8988T (cell line): ENCODE results near the gene CNN3.
A peak's percentile ranks its signal among the peaks of the same experiment; 100 is the strongest.
"Not testable (repeated sequence)": the region's sequence is repeated elsewhere in the genome, so short reads cannot be mapped to it uniquely, and the experiment has no call there.

Source experiments
- DNase-seq: peaks from one replicate; pipeline ENCODE4 v3.0.0; 2011

CNN3 gene

DNA sequence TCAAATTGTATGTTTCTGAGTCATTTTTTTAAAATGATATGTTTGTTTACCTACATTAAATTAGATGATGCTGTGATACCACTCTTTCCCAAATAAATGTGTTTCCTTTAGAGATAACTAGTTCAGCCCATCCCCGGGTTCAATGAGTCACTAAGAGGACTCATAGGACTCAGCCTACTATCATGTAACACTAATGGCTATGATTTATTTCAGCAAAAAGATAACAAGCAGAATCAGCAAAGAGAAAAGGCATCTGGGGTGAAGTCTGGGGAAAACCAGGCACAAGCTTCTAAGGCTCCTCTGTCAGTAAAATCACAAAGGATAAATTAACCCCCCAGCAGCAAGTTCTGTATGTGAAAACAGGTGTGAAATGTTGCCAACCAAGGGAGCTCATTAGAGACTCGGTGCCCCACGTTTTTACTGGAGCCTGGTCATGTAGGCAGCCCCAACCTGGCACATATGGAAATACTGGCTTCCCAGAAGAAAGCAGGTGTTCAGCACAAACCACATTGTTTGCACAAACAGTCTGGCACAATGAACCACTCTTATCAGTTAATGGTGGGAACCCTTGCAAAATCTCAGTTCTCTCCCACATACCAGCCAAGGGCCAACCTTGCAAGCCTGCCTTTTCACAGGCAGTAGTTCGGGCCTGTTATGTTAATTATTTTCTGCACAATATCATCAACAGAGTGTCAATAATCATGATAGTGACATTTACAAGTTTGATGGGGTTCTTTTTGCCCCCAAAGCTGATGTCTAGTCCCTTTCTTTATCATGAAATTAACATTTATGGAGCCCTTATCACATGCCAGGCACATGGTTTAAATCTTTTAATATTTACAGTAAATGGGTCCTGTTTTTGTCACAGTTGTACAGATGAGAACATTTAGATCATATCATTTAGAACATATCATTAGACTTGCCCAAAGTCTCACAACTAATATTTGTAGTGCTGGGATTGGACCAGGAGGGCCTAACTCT, 23.1 kb upstream of the CNN3 start:
- DNase-seq: no peak

DNA sequence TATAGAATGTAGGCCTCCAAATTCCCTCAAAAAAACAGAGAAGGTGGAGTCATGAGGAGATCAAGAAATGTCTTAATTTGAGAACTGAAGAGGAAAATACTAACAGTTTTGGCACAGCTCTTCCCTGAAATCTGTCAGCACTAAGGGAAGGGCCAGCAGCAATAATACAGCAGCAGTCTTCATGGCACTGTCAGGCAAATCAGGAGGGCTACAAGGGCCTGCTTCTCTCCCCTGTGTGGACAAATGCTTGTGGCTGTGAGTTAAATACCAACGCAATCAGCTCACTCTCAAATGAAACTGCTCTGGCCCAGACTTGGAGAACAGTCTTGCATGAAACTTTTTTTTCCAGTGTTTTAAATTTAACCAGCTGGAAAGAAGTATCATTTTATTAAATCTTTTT, 20.5 kb upstream of the CNN3 start:
- no peak for DNase-seq

DNA sequence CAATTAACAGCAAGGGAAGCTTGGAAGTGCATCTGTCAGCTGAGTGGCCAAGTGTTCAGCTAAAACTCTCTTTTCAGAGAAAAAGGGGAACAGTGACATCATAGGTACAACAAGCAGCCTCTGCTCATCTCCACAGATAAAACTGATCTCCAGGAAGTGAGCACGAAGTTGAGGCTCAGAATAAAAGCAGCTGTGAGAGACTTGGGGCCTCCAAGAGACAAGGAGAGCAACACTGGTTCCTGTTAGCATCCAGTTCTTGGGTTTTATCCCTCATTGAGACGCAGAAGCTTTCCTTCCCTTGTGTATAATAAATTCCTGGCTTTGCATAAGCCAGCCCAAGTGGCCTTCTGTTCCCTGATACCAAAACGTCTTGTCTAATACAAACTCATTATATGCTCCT, 20.0 kb upstream of the CNN3 start:
- DNase-seq: no peak

DNA sequence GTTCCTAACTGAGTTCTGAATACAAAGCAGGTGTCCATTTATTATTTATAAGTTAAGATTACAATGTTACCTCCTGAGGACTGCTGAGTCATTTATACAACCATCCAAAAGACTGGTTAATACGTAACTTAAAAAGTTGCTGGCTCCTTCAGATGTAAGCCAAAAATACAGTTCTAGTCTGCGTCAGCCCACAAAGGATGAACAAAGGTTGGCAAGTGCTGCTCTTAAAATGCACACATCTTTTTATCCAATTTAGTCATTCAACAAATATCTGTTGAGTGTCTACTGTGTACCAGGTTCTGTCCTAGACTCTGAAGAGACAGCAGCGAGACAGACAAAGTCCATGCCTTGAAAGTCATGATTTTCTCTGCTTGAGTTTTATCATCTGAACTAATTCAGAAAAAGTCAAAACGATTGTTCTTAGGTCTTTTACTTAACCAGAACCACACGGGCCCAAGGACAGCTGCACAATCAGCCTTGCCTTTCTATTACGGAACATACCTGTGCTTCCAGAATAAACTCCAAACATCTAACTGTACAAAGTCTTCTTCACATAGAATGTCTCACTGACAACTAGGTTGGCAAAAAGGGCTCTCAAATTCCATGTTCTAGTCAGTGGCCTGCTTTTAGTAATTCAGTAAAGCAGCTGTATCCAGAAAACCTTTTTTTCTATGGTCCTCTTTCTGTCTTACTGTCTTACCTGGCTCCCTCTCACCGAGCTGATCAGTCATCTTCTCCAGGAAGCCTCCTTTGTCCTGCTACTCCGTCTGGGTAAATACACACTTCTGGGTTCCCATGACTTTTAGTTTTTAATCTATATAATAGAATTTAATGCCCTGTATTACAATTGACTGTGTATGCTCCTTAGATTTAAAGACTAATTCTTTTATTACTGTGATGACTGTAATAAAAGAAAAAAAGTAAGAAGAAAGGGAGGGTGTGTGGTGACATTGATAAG, 15.5 kb upstream of the CNN3 start:
- DNase-seq: no peak

DNA sequence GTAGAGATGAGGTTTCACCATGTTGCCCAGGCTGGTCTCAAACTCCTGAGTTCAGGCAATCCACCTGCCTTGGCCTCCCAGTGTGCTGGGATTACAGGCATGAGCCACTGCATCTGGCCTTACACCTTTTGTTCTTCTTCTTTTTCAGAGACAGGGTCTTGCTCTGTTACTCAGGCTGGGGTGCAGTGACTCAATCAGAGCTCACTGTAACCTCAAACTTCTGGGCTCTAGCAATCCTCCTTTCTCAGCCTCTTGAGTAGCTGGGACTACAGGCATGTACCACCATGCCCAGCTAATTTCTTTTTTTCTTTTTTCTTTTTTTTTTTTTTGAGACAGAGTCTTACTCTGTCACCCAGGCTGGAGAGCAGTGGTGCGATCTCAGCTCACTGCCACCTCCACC, 14.6 kb upstream of the CNN3 start:
- not testable (repeated sequence) for DNase-seq

DNA sequence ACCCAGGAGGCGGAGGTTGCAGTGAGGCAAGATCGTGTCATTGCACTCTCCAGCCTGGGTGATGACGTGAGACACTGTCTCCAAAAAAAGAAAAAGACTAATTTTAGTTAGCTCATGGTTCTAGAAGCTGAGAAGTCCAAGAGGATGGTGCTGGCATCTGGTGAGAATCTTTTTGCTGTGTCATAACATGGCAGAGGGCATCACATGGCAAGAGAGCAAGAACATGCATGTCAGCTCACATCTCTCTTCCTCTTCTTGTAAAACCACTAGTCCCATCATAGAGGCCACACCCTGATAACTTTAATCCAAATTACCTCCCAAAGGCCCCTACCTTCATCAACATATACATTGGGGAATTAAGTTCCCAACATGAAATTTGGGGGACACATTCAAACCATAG, 13.8 kb upstream of the CNN3 start:
- no peak for DNase-seq

DNA sequence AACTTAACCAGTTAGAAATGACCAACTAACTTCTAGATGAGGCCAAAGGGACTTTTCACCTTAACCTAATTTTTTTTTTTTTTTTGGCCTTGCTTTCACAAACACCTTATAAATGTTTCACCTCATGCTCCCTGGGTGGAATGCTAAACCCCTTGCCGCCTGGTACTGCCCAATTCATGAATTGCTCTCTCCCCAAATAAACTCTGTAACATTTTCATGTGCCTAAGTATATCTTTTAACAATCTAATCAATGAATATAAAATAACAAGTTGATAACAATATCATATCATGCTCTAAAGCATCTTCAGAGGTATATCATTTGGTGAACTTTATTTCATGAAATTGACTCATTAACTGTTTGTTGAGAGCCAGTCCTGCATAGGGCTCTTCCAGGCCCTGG, 10.9 kb upstream of the CNN3 start:
- DNase-seq: no peak

DNA sequence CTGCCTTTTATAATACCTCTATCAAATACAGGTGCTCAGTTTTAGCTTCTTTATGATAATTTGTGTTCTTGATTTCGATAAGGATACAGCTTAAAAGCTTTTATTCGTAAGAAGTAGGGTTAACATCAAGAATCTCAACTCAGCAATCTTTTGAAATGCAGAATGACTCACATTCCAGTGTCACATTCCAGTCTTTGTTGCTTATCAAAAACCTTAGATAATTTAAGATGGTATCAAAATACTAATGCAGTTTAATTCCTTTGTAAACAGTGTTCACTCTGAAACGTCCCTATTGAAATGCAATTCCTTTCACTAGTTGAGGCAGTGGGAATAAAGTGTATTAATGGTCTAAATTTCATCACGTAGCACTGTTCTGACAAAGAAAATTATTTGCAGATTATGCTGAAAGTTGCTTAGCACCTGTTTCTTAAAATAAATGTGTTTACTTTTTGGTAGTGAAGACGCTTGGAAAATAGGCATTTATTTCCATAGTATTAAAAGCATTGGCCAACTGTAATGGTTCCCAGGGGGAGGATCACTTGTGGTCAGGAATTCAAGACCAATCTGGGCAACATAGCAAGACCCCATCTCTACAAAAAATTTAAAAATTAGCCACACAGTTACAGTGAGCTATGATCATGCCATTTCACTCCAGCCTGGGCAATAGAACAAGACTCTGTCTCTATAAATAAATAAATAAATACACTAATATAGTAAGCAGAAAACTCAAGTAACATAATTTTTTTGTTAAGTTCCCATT, 10.1 kb upstream of the CNN3 start:
- DNase-seq: no peak

DNA sequence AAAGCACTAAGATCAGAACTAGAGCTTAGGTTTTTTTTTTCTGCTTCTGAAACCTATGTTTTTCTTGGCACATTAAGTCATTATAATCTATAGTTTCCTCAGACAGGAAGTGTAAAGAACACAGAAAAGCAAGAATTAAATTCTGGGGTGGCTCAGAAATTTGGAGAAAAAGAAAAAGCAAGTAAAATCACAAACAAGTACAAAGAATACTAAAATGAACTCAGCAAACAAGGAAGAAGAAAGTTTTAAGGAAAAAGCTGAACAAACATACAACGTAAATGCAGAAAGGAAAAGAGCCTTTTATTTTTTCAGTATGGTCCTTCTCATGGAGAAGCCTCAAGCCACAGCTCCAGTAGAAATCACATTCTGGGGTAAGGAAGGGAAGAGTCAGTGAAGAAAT, 8.6 kb upstream of the CNN3 start:
- DNase-seq: no peak

DNA sequence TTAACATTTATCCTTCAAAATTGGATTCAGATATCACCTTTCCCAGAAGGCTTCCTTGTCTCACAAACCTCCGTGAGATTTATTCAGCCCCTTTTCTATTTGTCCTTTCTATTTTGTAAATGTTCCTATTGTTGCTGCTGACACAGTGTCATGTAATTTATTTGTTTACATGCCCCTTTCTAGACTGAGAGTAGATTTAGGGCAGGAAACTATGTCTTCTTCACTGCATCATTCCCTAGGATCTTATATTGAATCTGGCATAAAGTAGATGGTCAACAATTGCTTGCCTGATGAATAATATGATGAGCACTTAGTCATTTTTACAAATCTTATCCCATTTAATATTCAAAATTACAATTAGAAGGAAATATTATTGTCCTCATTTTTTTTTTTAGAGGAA, 8.1 kb upstream of the CNN3 start:
- DNase-seq: no peak

GRCh38 chr1:94934551-94934950, 7.6 kb upstream of the CNN3 start:
- no peak for DNase-seq

- DNase-seq: no peak
Measured at GRCh38 chr1:94931254-94931841, 4.4 kb upstream of the CNN3 start.

- no peak for DNase-seq
Measured at GRCh38 chr1:94929351-94930217, 2.7 kb upstream of the CNN3 start.

DNA sequence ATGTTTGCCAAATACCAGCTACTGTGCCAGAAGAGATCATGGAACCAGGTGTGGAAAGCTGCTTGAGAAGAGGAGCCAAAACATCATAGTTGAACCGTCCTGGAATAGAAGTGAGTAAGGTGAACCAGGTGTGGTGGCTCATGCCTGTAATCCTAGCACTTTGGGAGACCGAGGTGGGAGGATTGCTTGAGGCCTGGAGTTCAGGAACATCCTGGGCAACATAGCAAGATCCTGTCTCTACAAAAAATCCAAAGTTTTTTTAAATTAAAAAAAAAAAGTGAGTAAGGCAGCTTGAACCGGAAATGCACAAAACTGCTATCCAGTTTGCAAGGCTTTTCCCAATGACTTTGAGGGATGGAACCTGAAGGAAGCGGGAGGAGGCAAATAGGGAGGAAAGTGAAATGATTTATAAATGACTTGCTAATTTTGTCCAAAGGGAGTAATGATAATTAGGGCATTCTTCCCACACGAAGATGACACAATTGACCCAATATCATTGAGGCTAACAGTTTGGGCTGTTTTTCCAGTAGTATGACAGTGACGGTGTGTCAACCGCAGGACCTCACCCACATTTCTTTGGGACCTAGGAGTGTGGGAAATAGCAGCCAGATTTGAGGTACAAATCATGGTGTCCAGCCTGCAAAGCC, 1.5 kb upstream of the CNN3 start:
- DNase-seq: no peak

DNA sequence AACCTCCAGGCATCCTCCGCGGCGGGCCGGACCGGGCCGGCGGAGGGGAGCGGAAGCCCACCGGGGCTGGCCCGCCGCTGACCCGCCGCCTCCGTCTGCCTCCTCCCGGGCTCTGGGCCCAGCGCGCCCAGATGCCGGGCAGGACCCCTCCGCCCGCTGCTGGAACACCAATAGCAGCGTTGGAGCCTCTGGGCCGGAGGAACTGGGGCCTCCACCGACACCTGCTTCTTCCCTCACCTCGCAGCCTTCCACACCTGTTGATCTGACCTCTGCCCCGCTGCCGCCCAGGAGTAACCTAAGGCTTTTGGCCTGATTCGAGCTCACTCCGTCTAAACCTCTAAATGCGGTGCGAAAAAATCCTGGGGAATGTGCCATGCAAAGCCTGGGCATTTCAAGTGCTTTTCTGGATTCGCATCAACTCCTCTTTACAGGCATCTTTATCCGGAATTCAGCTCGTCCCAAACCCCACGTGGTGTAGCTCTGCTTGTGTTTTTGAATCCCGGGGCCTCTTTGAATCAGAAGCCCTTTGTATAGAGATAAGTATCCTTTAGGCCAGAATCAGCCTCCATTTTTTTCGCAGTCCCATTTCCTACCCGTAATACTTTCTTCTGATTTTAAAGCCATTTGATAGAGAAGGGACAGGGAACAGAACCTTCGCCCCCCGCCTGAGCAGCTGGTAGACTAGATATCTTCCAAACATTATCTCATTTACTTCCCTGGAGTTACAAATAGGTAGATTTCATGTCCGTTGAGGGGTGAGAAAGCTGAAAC, 680 bp upstream of the CNN3 start:
- no peak for DNase-seq

DNA sequence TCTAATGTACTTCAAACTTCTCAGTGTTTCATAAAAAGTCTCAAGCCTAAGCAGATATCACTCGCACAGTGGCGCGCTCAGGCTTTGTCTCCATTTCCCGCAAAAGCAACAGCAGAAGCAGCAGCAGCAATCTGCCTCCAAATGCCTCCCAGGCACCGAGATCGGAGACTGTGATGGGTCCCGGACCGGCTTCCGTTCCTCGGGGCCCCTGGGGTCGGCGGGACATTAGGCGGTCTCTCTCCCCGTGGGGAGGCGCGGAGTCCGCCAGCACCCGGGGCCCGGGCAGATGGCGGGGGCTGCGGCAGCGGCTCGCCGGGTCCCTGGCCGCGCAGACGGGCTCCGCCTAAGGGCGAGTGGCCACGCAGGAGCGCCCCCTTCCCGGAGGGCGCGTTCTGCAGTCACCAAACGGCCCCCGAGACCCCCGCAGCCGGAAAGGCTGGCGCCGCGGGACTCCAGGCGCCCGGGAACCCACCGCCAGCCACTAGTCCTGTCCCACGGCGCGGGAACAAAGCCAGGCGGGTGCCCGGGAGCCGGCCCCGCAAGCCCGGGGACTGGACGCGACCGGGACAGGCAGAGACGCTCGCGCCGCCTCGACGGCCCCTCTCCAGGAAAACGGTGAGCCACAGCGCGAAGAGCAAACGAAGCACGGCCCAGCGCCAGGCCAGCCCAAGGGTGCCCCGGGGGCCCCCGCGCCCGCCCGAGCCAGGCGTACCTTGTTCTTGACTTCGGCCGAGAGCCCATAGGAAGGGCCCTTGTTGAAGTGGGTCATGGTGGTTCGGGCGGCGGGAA, 590 bp downstream of the CNN3 start:
- DNase-seq: peak; percentile 52

GRCh38 chr1:94925561-94926125, 1.3 kb downstream of the CNN3 start:
- DNase-seq: peak; percentile 32

- no peak for DNase-seq
Measured at GRCh38 chr1:94925004-94925403, 1.9 kb downstream of the CNN3 start.

- DNase-seq: no peak
Measured at GRCh38 chr1:94922761-94923331, 4.1 kb downstream of the CNN3 start.
